ENCODE measurements around the gene IFT122.

GRCh38 chr3:129463716-129464115, 23.7 kb downstream of the IFT122 start:
- TF ChIP-seq, protein P1, sequence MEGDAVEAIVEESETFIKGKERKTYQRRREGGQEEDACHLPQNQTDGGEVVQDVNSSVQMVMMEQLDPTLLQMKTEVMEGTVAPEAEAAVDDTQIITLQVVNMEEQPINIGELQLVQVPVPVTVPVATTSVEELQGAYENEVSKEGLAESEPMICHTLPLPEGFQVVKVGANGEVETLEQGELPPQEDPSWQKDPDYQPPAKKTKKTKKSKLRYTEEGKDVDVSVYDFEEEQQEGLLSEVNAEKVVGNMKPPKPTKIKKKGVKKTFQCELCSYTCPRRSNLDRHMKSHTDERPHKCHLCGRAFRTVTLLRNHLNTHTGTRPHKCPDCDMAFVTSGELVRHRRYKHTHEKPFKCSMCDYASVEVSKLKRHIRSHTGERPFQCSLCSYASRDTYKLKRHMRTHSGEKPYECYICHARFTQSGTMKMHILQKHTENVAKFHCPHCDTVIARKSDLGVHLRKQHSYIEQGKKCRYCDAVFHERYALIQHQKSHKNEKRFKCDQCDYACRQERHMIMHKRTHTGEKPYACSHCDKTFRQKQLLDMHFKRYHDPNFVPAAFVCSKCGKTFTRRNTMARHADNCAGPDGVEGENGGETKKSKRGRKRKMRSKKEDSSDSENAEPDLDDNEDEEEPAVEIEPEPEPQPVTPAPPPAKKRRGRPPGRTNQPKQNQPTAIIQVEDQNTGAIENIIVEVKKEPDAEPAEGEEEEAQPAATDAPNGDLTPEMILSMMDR (IDR thresholded peaks at IDR 0.05): no peak
- no peak for TF ChIP-seq POLR2A (IDR thresholded peaks at IDR 0.05)
- no peak for TF ChIP-seq POLR2AphosphoS5 (IDR thresholded peaks at IDR 0.05)
